Upper lobe of left lung (tissue), 4 donors: ENCODE data around the gene PALLD.

Experiments
- CTCF ChIP-seq, 6 experiments: fragments of 450-650 bp in 4 of 6; fragments of 200-600 bp in 2 of 6; sonication (generic) in 2 of 6; IDR thresholded peaks; one replicate each; pipeline ENCODE4 v1.5.1; 2016 to 2019; ENCODE audit warnings: antibody characterized with exemption in 6 of 6
- POLR2AphosphoS5 ChIP-seq, 2 donors: sonication (generic); formaldehyde crosslinking; IDR thresholded peaks; one replicate each; pipeline ENCODE4 v1.5.1; 2017; ENCODE audit warnings: antibody characterized with exemption in 2 of 2

- TF ChIP-seq CTCF (IDR thresholded peaks at IDR 0.05) (no peak), POLR2AphosphoS5 (IDR thresholded peaks at IDR 0.05) (no peak)
These were observed 69.9 kb downstream of the PALLD start for GRCh38 chr4:168566726-168567125.
